Left cardiac atrium (tissue), 4 donors: ENCODE results near the gene BRD7. TPM values are rescaled to one million over a fixed set of nuclear protein-coding genes. Genes with fewer than 3 reads are reported as not detected.

Experiments used
- ATAC-seq, 2 donors: fragments of 200-7000 bp; cut with Tn5 transposase; one replicate each; pipeline ENCODE4 v1.9.1; 2020; ENCODE audit warnings: mild to moderate bottlenecking in 2 of 2, moderate library complexity in 2 of 2
- DNase-seq: peaks from one replicate; pipeline ENCODE4 v3.0.0-alpha.2; 2020
- intact Hi-C, 2 donors: fragments of 100-400 bp; cut with DNase I; formaldehyde crosslinking; loops; one replicate each; pipeline versions ENCODE4 v1.14.1 to v1.15.1; 2022 to 2023
- total RNA-seq, 2 donors: library from RNA; stranded (reverse); fragmentation: NEBNext Ultra II Directional; extraction: Animal tissue kit (Norgen Biotek cat#: 25700); gene quantifications; one replicate each; pipeline ENCODE4 v1.2.1, GENCODE V29; 2021
- donor health status: DM: no; HTN: yes; CAD: no.
- donor health status: DM: no; HTN: yes; CAD: no; lungs with severe emphysema.
- donor health status: DM: yes; HTN: yes; CAD: no.
- donor health status: Dilated cardiomyopathy.

BRD7 gene
- total RNA-seq, 2 donors from 2014 or later = 41.7 to 43.4 TPM

DNA sequence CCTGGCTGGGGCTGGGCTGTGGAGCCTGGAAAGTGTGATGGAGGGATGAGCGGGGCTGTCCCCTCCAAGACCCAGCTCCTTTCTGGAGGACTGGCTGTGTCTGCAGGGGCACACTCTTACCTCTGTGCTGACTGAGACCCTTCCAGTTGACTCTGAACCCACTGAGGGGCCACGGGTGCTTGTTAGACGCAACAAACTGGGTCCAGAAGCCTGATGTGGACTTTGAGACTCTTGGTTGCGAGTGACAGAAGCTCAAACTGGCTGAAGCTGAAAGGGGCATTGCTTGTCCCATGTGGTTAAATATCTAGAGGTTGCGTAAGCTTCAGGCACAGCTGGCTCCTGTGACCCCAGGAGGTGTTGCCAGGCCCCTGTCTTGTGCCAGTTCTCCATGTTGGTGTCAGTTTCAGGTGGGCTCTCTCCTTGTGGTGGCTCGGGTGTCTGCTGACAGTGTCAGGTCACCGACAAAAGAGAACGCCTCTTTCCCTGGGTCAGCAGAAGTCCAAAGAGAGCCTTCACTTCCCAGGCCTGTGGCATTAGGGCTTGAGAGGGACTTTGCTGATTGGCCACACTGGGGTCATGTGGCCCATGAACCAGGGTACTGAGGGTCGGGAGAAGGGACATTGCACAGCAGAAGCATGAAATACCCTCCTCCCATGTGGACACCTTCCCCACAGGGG, 85.7 kb downstream of the BRD7 start:
- intact Hi-C loops = no loop called here
- no peak for DNase-seq

DNA sequence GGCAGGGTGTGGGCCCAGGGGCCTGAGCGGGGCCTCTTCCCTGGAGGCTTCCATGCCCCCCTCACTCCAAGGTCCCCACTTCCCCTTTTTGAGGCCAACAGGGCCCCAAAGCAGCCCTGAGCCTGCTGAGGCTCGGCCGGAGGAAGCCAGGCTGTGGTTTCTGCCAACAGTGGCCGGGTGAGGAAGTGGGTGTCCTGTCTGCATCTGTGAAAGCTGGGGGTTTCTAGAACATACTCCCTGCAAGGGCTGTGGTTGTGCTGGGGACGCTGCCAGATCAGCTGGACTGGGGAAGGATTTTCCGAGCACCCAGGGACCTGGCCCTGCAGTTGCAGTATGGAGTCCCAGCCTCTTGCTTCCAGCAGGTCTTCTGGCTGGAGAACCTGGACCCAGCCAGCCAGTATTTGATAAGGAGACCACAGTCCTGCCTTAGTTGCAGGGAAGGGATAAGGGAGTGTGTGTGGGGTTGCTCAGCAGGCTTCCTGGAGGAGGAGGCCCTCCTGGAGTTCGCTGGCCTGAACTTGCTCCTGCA, 86.7 kb downstream of the BRD7 start:
- peak; percentile 74 to 76 for ATAC-seq
- peak; percentile 69 for DNase-seq
- intact Hi-C loops = no loop called here

More for the DNA sequence above, 85.7 kb downstream of the BRD7 start:
- ATAC-seq = no peak

DNA sequence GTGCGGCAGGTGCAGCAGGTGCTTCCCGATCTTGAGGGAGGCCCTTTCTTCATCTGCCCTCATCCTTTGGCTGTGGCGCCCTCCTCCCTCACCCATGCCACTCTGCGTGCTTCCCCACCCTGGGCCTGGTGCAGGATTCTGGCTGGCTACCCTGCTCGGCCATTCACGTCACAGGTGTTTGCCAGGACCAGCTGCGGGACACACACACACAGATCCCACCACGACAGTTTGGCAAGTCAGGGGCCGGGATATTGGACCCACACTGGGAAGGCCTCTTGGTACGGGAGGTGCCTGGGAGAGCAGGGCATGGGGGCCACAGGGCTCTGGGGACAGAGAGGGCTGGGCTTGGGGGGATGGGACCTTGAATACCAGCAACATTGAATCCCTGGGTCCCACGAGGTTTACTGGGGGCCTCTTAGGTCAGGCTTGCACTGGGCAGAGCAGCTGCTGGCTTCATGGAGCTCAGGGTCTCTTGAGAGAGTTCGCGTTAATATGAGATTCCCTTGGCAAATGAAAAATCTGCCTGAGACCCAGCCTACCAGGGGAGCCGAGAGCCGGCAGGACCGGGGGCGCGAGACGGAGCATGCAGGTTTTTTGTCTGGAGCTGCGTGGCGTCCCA, 87.3 kb downstream of the BRD7 start:
- ATAC-seq = no peak
- no peak for DNase-seq
- intact Hi-C loops = no loop called here

DNA sequence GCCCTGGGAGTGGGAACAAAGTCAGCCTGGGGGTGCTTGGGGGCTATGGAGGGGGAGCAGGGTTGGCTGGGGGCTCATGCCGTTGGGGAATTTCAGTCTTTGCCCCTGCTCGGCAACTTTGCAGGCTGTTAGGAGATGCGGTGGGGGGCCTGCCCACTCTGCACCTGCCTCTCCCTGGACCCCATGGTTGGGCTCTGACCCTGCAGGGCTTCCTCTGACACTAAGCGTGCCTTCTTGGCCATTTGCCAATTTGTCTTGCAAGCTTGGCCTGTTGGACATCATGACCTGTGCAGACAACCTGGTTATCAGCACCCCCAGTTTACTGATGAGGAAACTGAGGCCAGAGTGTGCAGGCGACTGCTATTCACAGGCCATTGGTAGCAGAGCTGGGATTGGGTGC, 87.9 kb downstream of the BRD7 start:
- ATAC-seq (no peak), DNase-seq (no peak)
- intact Hi-C loops = no loop called here

DNA sequence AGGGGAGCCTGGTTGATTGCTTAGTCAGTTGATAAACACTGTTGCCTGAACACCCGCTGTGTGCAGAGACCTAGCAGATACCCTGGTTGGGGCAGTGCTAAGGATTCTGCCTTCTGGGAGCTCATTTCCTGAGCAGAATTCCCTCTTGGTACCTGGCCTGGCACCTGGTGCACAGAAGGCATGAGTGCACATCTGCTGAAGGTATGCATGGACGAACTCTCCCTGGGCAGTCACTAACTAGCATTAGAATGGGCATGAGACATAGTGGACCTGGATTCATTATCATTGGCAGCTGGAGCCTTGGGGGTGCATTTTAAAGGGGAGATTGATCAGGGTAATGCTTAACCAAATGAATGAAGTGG, 89.3 kb downstream of the BRD7 start:
- no peak for ATAC-seq
- DNase-seq = no peak
- intact Hi-C loops = no loop called here

DNA sequence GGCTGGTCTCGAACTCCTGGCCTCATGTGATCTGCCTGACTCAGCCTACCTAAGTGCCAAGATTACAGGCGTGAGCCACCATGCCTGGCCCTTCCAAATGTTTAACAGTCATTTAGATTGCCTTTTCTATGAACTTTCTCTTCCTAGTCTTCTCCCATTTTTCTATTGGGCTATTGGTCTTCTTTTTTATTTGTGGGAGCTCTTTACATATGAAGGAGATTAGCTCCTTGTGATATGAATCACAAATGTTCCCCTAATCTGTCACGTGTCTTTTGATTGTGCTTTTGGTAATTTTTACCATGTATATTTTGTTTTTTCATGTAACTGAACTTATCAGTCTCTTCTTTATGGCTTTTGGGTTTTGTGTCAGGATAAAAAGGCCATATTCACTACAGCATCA, 90.5 kb downstream of the BRD7 start:
- intact Hi-C loops = no loop called here
- no peak for ATAC-seq
- no peak for DNase-seq

DNA sequence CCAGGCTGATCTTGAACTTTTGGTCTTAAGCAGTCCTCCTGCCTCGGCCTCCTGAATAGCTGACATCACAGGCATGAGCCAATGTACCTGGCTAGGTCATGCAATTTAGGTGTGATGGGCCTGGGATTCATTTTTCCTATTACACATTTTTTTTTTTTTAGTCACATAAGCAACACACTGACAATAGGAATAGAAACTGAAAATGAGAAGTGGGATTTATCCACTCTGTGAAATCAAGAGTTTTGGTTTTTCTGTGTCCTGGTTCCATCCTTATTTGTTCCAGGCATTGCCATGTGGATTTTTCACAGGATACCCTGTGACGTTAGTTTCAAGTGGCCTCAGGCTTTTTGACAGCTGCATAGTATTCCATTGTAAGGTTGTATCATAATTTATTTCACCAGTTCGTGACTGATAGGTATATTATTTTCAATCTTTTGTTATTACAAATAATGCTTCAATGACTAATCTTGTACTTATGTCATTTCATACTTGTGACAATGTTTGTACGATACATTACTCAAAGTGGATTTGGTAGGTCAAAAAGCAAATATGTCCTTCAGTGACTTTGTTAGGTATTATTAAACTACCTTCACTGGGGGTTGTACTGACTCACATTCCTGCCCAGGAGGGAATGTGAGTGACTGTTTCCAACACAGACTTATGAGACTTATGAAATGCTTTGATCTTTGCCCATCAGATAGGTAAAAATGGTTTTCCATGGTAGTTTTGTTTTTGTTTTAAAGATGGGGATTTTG, 91.8 kb downstream of the BRD7 start:
- intact Hi-C loops = no loop called here
- DNase-seq = no peak
- ATAC-seq = no peak

DNA sequence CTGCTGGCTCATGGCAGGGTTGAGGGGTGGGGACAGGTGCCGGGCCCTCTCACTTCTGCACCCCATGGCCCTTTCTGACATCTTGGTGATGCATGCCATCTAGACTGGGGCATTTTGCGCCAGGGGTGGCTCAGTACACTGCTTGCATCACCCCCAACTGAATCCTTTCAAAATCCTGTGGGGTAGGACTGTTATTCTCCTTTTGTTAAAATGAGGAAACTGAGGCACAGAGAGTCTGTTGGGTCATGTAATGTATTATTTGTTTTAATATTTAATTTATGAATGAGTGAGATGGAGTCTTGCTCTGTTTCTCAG, 92.5 kb downstream of the BRD7 start:
- intact Hi-C loops = no loop called here
- ATAC-seq = no peak
- DNase-seq = no peak

DNA sequence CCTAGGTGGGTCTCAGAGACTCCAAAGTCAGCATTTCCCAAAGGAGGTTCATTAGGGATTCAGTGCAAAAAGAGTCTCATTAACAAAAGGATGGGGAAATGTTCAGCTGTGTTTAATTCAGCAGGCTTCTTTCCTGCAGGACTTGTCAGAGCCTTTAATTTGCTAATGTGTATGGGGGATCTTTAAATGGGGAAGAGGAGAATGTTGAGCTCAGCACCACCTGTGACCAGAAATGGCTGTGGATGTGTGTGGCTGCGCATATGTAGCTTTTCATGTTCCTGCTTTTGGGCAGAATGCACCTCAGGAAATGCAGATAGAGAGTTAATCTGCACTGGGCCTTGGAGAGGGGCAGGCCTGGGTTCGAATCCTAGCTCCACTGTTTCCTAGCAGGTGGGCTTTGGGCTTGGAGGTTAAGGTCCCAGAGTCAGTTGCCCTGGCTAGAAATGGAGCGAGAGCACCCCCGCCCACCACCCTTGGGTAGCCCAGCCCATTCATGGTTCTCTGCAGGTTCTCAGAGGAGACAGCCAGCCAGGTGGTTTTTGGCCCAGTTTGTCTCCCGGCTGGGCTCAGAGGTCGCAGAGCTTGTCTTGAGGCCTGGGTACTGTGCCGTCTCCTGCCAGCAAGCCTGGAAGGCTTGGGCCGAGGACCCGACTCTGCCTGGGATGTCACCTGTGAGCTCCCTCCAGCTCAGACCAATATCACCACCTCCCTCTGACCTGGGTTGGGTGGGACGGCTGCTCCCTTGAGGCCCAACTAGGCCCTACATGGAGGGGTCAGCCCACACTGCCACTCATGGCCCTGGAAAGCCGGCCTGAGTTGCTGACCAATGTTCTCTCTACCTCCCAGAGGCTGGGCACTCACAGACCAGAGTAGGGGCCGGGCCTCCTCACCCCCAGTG, 93.1 kb downstream of the BRD7 start:
- DNase-seq (no peak), ATAC-seq (no peak)
- intact Hi-C loops = no loop called here

DNA sequence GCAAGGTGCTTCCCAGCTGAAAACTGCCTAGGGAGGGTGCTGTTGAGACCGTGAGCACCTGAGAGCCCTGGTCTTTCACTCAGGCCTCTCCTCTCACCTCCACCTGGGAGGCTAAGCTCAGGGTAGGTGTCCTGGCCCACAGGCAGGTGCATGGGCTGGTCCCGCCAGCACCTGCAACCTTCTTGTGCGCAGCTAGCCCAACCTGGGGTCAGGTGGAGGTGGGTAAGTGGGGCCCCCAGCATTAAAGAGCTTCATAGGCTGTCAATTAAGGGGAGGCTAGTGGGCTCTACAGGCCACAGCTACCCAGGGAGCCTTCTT, 93.7 kb downstream of the BRD7 start:
- intact Hi-C loops = no loop called here
- no peak for ATAC-seq
- DNase-seq = no peak

DNA sequence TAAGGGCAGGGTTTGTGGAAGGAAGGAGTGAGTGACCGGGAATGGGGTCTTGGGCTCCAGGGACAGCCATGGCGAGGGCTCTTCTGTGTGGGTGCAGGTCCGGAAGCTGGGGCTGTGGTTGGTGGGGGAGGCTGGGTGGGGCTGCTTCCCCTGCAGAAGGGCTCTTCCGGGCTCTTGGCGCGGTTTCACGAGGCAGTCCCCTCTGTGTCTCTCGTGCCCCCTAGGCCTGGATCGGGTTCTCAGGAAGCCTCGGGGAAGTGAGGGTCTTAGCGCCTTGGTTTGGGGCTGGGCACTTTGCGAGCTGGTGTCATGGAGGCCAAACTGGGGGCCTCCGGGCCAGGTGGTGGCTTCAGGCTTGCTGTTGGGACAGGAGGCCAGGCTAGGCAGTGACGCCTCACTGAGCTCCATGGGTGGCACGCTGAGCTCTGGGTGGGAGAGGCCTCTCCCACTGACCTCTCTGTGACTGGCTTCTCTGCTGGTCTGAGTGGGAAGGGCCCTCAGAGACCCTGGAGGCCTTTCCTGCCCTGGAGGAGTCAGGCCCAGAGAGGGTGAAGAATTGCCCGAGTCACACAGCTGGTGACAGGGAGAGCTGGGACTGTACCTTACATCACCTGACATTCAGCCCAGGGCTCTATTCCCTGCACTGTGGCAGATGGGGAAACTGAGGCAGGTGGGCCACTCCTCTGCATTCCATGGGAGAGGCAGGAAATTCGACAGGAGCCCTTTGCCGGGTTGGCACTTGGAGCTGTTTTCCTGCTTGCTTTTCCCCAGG, 94.3 kb downstream of the BRD7 start:
- no peak for DNase-seq
- intact Hi-C loops = no loop called here
- ATAC-seq = peak in 1 of 2 donors; percentile 8

DNA sequence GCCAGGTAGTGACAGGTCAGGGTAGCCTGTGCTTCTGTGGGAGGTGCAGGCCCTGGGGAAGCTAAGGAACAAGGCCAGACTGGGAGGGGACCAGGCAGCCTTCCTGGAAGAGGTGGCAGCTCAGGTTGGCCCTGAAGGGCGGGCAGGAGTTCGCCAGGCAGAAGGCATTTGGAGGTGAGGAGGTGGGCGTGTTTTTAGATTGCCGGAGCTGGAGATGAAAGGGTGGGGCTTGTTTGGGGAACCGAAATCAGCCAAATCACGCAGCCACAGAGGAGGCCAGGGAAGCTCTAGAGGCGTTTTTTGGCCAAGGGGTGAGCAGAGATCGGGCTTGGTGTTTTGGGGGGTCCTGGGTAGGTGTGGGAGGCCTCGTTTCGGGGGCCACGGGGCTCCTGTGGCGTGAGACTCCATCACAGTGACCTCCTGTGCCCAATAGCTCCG, 94.9 kb downstream of the BRD7 start:
- DNase-seq (no peak), ATAC-seq (peak; percentile 9 to 31)
- intact Hi-C loops = no loop called here

DNA sequence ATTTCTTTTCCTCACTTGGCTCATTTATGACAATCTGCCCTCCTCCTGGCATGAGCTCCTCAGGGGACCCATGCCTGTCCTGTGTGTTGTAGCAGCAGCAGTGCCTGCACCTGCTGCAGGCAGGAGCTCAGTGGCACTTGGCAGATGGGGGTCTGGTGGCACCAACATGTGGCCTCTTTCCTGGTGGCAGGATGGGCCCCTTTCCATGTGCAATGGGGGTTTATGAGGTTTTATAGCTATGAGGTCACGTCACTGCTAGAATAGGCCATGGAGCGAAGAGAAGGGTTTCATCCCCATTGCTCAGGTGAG, 95.5 kb downstream of the BRD7 start:
- no peak for ATAC-seq
- intact Hi-C loops = no loop called here
- no peak for DNase-seq

DNA sequence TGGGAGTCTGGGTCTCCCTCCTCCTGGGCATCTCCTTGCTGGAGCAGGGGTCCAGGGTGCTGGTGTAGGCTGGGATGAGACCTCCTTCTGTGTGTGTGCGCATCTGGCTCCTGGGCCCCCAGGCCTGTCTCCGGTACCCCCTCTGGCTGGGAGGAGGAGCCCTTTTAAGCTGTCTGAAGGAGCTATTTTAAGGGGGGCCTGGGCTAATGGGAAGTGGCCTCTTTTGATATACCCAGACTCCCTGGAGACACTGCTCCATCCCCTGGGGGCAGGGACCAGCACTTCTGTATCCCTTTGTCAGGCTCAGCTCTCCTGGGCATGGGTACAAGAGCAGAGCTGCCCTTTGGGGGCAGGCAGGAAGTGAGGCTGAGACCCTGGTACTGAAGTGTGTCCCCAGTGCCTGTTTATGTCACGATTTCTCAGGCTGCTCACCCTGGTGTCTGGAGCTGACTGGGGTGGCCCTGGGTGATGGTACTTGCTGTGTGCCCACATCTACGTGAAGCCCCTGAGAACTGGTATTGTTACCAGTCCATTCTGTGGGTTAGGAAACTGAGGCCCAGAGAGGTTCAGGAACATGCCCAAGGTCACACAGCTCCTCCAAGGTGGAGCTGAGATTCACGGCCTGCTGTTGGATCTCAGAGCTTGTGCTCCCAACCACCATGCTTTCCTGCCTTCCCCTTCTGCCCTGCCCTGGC, 96.0 kb downstream of the BRD7 start:
- intact Hi-C loops = no loop called here
- ATAC-seq = no peak
- DNase-seq = no peak

DNA sequence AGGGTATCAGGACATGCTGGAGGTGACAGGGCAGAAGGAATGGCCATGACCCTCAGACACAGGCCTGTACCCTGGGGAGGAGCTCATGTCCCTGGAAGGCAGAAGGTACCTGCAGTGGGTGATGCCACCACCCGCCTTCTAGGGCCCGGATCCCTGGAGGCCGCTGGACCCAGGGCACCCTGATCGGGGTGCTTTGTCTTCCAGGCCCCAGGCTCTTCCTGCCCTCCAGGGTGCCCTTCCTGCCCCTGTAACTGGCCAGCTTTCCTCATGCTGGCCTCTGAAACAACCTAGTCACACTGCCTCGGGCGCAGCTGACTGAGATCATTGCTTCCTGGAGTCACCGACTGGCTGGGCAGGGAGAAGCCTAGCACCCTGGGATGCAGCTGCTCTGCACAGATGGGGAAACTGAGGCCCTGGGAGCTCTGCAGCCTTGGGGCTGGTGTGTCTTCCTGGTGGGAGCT, 96.6 kb downstream of the BRD7 start:
- DNase-seq = no peak

DNA sequence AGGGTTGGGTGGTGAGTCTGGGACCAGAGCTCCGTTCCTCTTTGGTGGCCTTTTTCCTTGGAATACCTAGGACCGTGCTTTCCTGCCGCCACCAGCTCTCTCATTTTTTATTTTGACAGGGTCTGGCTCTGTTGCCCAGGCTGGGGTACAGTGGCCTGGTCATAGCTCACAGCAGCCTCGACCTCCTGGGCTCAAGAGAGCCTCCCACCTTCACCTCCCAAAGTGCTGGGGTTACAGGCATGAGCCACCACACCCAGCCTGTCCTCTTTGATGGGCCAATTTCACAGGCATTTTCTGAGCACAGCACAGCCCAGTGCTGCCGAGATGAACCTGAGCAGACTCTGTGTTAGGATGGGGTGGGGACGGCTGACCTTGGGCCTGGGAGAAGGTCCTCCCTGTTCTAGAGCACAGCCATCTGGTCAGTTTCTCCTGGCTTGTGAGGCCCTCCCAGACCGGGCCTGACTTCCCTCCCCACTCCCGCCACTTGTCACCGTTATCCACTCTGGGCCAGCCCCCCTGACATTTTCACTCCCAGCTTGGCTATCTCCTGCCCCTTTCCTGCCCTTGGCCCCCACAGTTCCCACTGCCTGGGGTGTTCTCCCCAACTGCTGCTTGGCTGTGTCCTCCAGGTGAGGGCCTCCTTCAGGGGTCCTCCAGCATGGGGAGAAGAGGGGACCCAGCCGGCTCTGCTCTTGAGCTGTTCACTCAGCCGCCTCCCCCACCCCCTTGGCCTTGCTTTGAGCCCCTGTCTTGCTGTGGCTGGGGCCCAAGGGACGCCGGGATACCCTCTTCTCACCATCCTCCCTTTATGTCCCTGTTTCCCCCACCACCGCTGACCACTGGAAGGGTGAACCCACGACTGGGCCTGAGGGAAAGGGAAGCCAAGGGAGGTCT, 97.4 kb downstream of the BRD7 start:
- DNase-seq = no peak
- no peak for ATAC-seq
- intact Hi-C loops = no loop called here

More for the DNA sequence above, 96.6 kb downstream of the BRD7 start:
- no peak for ATAC-seq
- intact Hi-C loops = no loop called here

DNA sequence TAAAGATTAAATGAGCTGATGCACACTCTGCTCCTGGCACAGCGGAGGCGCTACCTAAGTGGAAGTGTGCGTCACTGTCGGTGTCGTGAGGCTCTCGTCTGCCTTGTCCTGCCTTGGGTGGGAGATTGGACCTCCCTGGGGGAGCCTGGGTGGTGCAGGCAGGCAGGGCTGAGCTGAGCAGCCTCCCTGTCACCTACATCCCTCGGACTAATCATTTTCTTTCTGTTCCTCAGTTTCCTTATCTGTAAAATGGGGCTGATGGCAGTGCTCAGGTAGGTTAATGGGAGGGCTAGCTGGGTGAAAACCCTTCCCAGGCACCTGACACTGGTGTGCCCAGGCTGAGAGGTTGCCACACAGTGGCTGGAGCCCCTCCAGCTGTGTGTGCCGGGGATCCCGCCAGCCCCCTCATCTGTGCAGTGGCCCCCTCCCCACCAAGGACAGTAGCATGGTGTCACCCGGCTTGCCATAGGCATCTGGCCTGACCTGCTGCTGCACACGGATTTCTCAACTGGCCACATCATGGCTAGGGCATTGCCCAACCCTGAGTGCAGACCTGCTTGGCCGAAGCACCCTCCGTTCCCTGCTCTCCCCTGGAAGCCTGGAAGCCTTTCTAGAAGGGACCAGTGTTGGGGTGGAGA, 98.2 kb downstream of the BRD7 start:
- DNase-seq = peak; percentile 19
- ATAC-seq = no peak

More for the DNA sequence above, 98.2 kb downstream of the BRD7 start:
- intact Hi-C loops = no loop called here
